KMS-11 (cell line): Measurements from ENCODE around the gene PTPRF.

Experiments used
- H2AFZ ChIP-seq: fragments of 200-600 bp; sonication (generic); 2 replicates; pipeline ENCODE4 v1.6.1; 2016; ENCODE audit warnings: antibody characterized with exemption, mixed run types, low read depth
- H3K27ac ChIP-seq: fragments of 200-600 bp; sonication (generic); 2 replicates; pipeline ENCODE4 v1.6.1; 2016; ENCODE audit warnings: mild to moderate bottlenecking, mixed run types
- H3K27me3 ChIP-seq: fragments of 200-600 bp; sonication (generic); 2 replicates; pipeline ENCODE4 v1.6.1; 2017; ENCODE audit warnings: mild to moderate bottlenecking, low read depth, mixed run types, moderate library complexity; ENCODE audit not compliant: insufficient read depth
- H3K36me3 ChIP-seq: fragments of 200-600 bp; sonication (generic); 2 replicates; pipeline ENCODE4 v1.6.1; 2017; ENCODE audit warnings: mild to moderate bottlenecking, mixed run types; ENCODE audit not compliant: insufficient read depth
- H3K4me1 ChIP-seq: fragments of 200-600 bp; sonication (generic); 2 replicates; pipeline ENCODE4 v1.6.1; 2016; ENCODE audit warnings: mild to moderate bottlenecking, low read depth, mixed run types; ENCODE audit not compliant: poor library complexity, severe bottlenecking
- H3K4me2 ChIP-seq: fragments of 200-600 bp; sonication (generic); 2 replicates; pipeline ENCODE4 v1.7.0; 2016; ENCODE audit warnings: mild to moderate bottlenecking, mixed run types
- H3K4me3 ChIP-seq: fragments of 200-600 bp; sonication (generic); IDR thresholded peaks from 2 replicates; pipeline ENCODE4 v1.6.1; 2017; ENCODE audit warnings: low read depth, low read length, mixed read lengths; ENCODE audit not compliant: insufficient read depth
- H3K79me2 ChIP-seq: fragments of 200-600 bp; sonication (generic); 2 replicates; pipeline ENCODE4 v1.6.1; 2016; ENCODE audit warnings: low read depth, mixed run types; ENCODE audit not compliant: insufficient read depth
- H3K9ac ChIP-seq: fragments of 200-600 bp; sonication (generic); 2 replicates; pipeline ENCODE4 v1.6.1; 2016; ENCODE audit warnings: mild to moderate bottlenecking, mixed run types
- H4K20me1 ChIP-seq: fragments of 200-600 bp; sonication (generic); 2 replicates; pipeline ENCODE4 v1.6.1; 2016; ENCODE audit warnings: mild to moderate bottlenecking, mixed run types; ENCODE audit not compliant: insufficient read depth
- CTCF ChIP-seq: fragments of 200-600 bp; sonication (generic); conservative IDR thresholded peaks from 2 replicates; pipeline ENCODE4 v1.6.1; 2017; ENCODE audit warnings: low read depth, mild to moderate bottlenecking, antibody characterized with exemption, low read length, moderate library complexity, mixed read lengths

PTPRF gene

GRCh38 chr1:43586136-43586731 lies 55.6 kb downstream of the PTPRF start:
- no peaks in the 10 kb centered on the region for H3K79me2 ChIP-seq
- H2AFZ ChIP-seq, result no peak overlapping the region
- no peaks in the 10 kb centered on the region for H4K20me1 ChIP-seq
- H3K4me2 ChIP-seq, result no peak overlapping the region
- no peaks in the 10 kb centered on the region for H3K27me3 ChIP-seq
- no peak overlapping the region for H3K27ac ChIP-seq
- H3K4me3 ChIP-seq, result no peak overlapping the region
- no peaks in the 10 kb centered on the region for H3K4me1 ChIP-seq
- TF ChIP-seq CTCF, result no peak
- H3K9ac ChIP-seq, result no peak overlapping the region
- H3K36me3 ChIP-seq, result no peaks in the 10 kb centered on the region

- Histone ChIP-seq H3K9ac (no peak overlapping the region), H2AFZ (no peak overlapping the region), H3K36me3 (no peaks in the 10 kb centered on the region), H3K27ac (no peak overlapping the region), H3K79me2 (no peaks in the 10 kb centered on the region), H4K20me1 (no peaks in the 10 kb centered on the region), H3K4me2 (no peak overlapping the region), H3K4me3 (no peak overlapping the region), H3K27me3 (no peaks in the 10 kb centered on the region), H3K4me1 (no peaks in the 10 kb centered on the region)
- no peak for TF ChIP-seq CTCF
Observed at GRCh38 chr1:43587001-43587400, 56.3 kb downstream of the PTPRF start.

- Histone ChIP-seq H3K4me3 (no peak overlapping the region), H3K4me2 (no peak overlapping the region), H2AFZ (no peak overlapping the region), H3K27ac (no peak overlapping the region), H3K27me3 (no peaks in the 10 kb centered on the region), H4K20me1 (no peaks in the 10 kb centered on the region), H3K4me1 (no peaks in the 10 kb centered on the region), H3K36me3 (no peaks in the 10 kb centered on the region), H3K79me2 (no peaks in the 10 kb centered on the region), H3K9ac (no peak overlapping the region)
- no peak for TF ChIP-seq CTCF
Observed at GRCh38 chr1:43587594-43587993, 56.9 kb downstream of the PTPRF start.

- Histone ChIP-seq H2AFZ (no peak overlapping the region), H3K27ac (no peak overlapping the region), H3K27me3 (no peaks in the 10 kb centered on the region), H3K9ac (no peak overlapping the region), H3K79me2 (no peaks in the 10 kb centered on the region), H3K4me3 (no peak overlapping the region), H3K4me2 (no peak overlapping the region), H4K20me1 (no peaks in the 10 kb centered on the region), H3K36me3 (no peaks in the 10 kb centered on the region), H3K4me1 (no peaks in the 10 kb centered on the region)
- no peak for TF ChIP-seq CTCF
Observed at GRCh38 chr1:43588592-43588991, 57.9 kb downstream of the PTPRF start.
